B cell (primary cell): ENCODE results near the gene TEX261. TPM values are rescaled to one million over a fixed set of nuclear protein-coding genes. Genes with fewer than 3 reads are reported as not detected.

Experiments
- ATAC-seq: fragments of 200-7000 bp; cut with Tn5 transposase; one replicate; pipeline ENCODE4 v1.10.0; 2021; ENCODE audit warnings: low read depth, mild to moderate bottlenecking, moderate number of reproducible peaks, moderate library complexity
- CTCF ChIA-PET: fragments of 350-600 bp; sonication (Branson Sonifier 250); formaldehyde crosslinking; loops from one replicate; lab custom pipeline; 2021; ENCODE audit warnings: antibody characterized with exemption, inconsistent platforms; lab: Charles Lee
- POLR2A ChIA-PET: fragments of 350-600 bp; sonication (Branson Sonifier 250); formaldehyde crosslinking; loops from one replicate; lab custom pipeline; 2021; ENCODE audit warnings: antibody characterized with exemption; lab: Charles Lee
- DNase-seq: peaks from one replicate; pipeline ENCODE4 v3.0.0; 2013
- H2AFZ ChIP-seq: 2 replicates; pipeline ENCODE4 v1.6.1; 2012; ENCODE audit warnings: mild to moderate bottlenecking, low read depth, low read length; ENCODE audit not compliant: insufficient read depth, poor library complexity, severe bottlenecking
- H3K27ac ChIP-seq, 2 donors: 1 replicate in 1 of 2; 2 replicates in 1 of 2; pipeline ENCODE4 v1.5.1; 2012 to 2013; ENCODE audit warnings: low read length in 2 of 2, mild to moderate bottlenecking in 2 of 2, moderate library complexity in 1 of 2
- H3K27me3 ChIP-seq, 4 experiments: fragments of 200-600 bp in 1 of 4; sonication (generic) in 1 of 4; replicated peaks in 1 of 4; 1 replicate in 2 of 4; 2 replicates in 2 of 4; pipeline versions ENCODE4 v1.6.1 to v1.7.0; 2013 to 2016; ENCODE audit warnings: low read length in 3 of 4, mild to moderate bottlenecking in 2 of 4, mixed read lengths in 1 of 4, moderate library complexity in 1 of 4; ENCODE audit not compliant: insufficient read depth in 4 of 4, control insufficient read depth in 3 of 4; ENCODE audit errors: control extremely low read depth in 1 of 4
- H3K36me3 ChIP-seq, 2 experiments: replicated peaks in 1 of 2; 1 replicate in 1 of 2; 2 replicates in 1 of 2; pipeline versions ENCODE4 v1.6.1 to v1.7.1; 2013; ENCODE audit warnings: low read length in 1 of 2; ENCODE audit not compliant: insufficient read depth in 2 of 2, control insufficient read depth in 1 of 2; ENCODE audit errors: control extremely low read depth in 1 of 2, extremely low read depth in 1 of 2
- H3K4me1 ChIP-seq, 2 donors: fragments of 200-600 bp in 1 of 2; sonication (generic) in 1 of 2; 1 replicate in 1 of 2; 2 replicates in 1 of 2; pipeline versions ENCODE4 v1.5.1 to v1.6.1; 2013 to 2017; ENCODE audit warnings: low read length in 2 of 2; ENCODE audit not compliant: control insufficient read depth in 2 of 2, insufficient read depth in 2 of 2
- H3K4me2 ChIP-seq: replicated peaks from 2 replicates; pipeline ENCODE3; 2012; ENCODE audit warnings: mild to moderate bottlenecking, low read depth, low read length; ENCODE audit not compliant: poor library complexity, severe bottlenecking
- H3K4me3 ChIP-seq, 5 experiments: fragments of 200-600 bp in 1 of 5; sonication (generic) in 1 of 5; 1 replicate in 3 of 5; 2 replicates in 2 of 5; pipeline versions ENCODE4 v1.5.1 to v1.7.0; 2011 to 2016; ENCODE audit warnings: low read length in 4 of 5, mild to moderate bottlenecking in 4 of 5, low read depth in 2 of 5, control low read depth in 1 of 5, moderate library complexity in 1 of 5; ENCODE audit not compliant: insufficient read depth in 1 of 5; ENCODE audit errors: control extremely low read depth in 1 of 5, extremely low read depth in 1 of 5
- H3K79me2 ChIP-seq: fragments of 200-600 bp; sonication (generic); one replicate; pipeline ENCODE4 v1.6.0; 2016; ENCODE audit warnings: low read length; ENCODE audit not compliant: control insufficient read depth, insufficient read depth
- H3K9ac ChIP-seq: fragments of 200-600 bp; sonication (generic); 2 replicates; pipeline ENCODE4 v1.6.1; 2017; ENCODE audit warnings: mild to moderate bottlenecking, low read length, moderate library complexity
- H3K9me3 ChIP-seq, 3 donors: one replicate each; pipeline versions ENCODE4 v1.6.1 to v1.7.1; 2013; ENCODE audit warnings: low read length in 2 of 3; ENCODE audit not compliant: control insufficient read depth in 2 of 3, insufficient read depth in 1 of 3; ENCODE audit errors: control extremely low read depth in 1 of 3
- H4K20me1 ChIP-seq: 2 replicates; pipeline ENCODE4 v1.6.0; 2012; ENCODE audit warnings: mild to moderate bottlenecking, low read length; ENCODE audit not compliant: insufficient read depth, control insufficient read depth, poor library complexity, severe bottlenecking
- H3K27ac Mint-ChIP-seq: one replicate; pipeline ENCODE4 v1.8.0; 2021; ENCODE audit warnings: mixed read lengths
- H3K27me3 Mint-ChIP-seq: one replicate; pipeline ENCODE4 v1.8.0; 2021; ENCODE audit warnings: mixed read lengths
- H3K4me1 Mint-ChIP-seq: one replicate; pipeline ENCODE4 v1.8.0; 2021; ENCODE audit warnings: mixed read lengths
- H3K4me3 Mint-ChIP-seq: one replicate; pipeline ENCODE4 v1.8.0; 2021; ENCODE audit warnings: mixed read lengths
- H3K9me3 Mint-ChIP-seq: one replicate; pipeline ENCODE4 v1.8.0; 2022; ENCODE audit warnings: mixed read lengths; ENCODE audit not compliant: insufficient read depth
- CTCF ChIP-seq: fragments of 200-600 bp; IDR thresholded peaks from one replicate; pipeline ENCODE4 v1.8.0; 2022; ENCODE audit warnings: antibody characterized with exemption, mild to moderate bottlenecking
- EZH2 ChIP-seq: IDR thresholded peaks from 2 replicates; pipeline ENCODE4 v1.6.1; 2012; ENCODE audit warnings: borderline replicate concordance, low read depth, mild to moderate bottlenecking, moderate library complexity, low read length; ENCODE audit not compliant: insufficient read depth, poor library complexity, severe bottlenecking
- WGBS: methylation state at CpG from one replicate; pipeline ENCODE4 v1.1.5; 2013; ENCODE audit warnings: missing lambda C conversion rate; ENCODE audit not compliant: insufficient coverage; 5-methylcytosine and 5-hydroxymethylcytosine counted together
- intact Hi-C: fragments of 100-400 bp; cut with micrococcal nuclease; formaldehyde crosslinking; loops from one replicate; pipeline ENCODE4 v1.10.0; 2022
- polyA plus RNA-seq: library from polyadenylated mRNA; depleted of rRNA; stranded (reverse); fragments of >200 nt; gene quantifications from 2 replicates; pipeline ENCODE4 v1.2.3, GENCODE V29; 2012
- total RNA-seq, 2 donors: library from RNA; stranded (reverse); fragments of 120-200 nt in 1 of 2; gene quantifications; 1 replicate in 1 of 2; 2 replicates in 1 of 2; pipeline versions ENCODE4 v1.2.3 to v1.2.4, GENCODE V29; 2013 to 2022

Gene TEX261
- total and polyA plus RNA-seq, 2 donors (not counting 1 experiment from before 2014, with no cell fraction given) = 29.0 to 56.4 TPM

GRCh38 chr2:70978341-70979179, 16.1 kb downstream of the TEX261 start, which contains the start of gene ANKRD53:
Gene ANKRD53 (plus strand): TSS chr2:70978630. CDS start chr2:70978646, 16 bp downstream.
- Histone ChIP-seq H3K9me3 (no peaks in the 10 kb centered on the region), H2AFZ (peak within 1 kb of the TSS; percentile 89), H3K9ac (peak within 1 kb of the TSS; percentile 78), H4K20me1 (no peaks in the 10 kb centered on the region), H3K4me1 (peaks cover 16 to 22% of the 10 kb centered on the region in 2 donors), H3K27ac (peak within 1 kb of the TSS; percentile 43 to 79), H3K79me2 (no peaks in the 10 kb centered on the region), H3K27me3 (no peaks in the 10 kb centered on the region), H3K4me2 (peak within 1 kb of the TSS; percentile 98), H3K36me3 (no peaks in the 10 kb centered on the region), H3K4me3 (peak within 1 kb of the TSS; percentile 52 to 84 (median 64))
- peak within 1 kb of the TSS; percentile 95 for H3K4me3 Mint-ChIP-seq
- peaks cover 15% of the 10 kb centered on the region for H3K27me3 Mint-ChIP-seq
- peaks cover 22% of the 10 kb centered on the region for H3K4me1 Mint-ChIP-seq
- POLR2A ChIA-PET = interaction anchor here (0.6 to 1.3 kb wide), 3 partner anchors 23 to 353 kb away, joined by 3 to 5 read pairs (median 3); partner anchors contain the start of gene ZNF638
- intact Hi-C loops = loop anchor here (5.0 kb wide), 3 partner anchors 89 to 354 kb away; partner anchors contain the start of genes NAGK, PAIP2B and ZNF638
- no peak for TF ChIP-seq EZH2
- TF ChIP-seq CTCF = no peak
- WGBS = 6% methylated on average over 67 of the region's 67 CpGs
- no peaks in the 10 kb centered on the region for H3K9me3 Mint-ChIP-seq
- ATAC-seq (peak; percentile 58), DNase-seq (peak; percentile 52)
- H3K27ac Mint-ChIP-seq = peak within 1 kb of the TSS; percentile 93
- CTCF ChIA-PET = interaction anchor here (1.0 to 3.8 kb wide), 7 partner anchors 8 to 685 kb away, joined by 3 to 53 read pairs (median 9); partner anchors contain the start of genes SNRPG and TEX261
